OCI-LY3 (cell line): ENCODE data around the gene DIPK2A.

Source experiments
- H2AFZ ChIP-seq: fragments of 200-600, 300-600 bp; shearing (Covaris generic); 2 replicates; pipeline ENCODE4 v1.6.0; 2014; ENCODE audit warnings: antibody characterized with exemption, low read depth, low read length
- H3K27ac ChIP-seq: fragments of 200-600, 300-600 bp; sonication (generic); 2 replicates; pipeline ENCODE4 v1.5.1; 2014; ENCODE audit warnings: mild to moderate bottlenecking, low read length, moderate library complexity, mixed read lengths
- H3K27me3 ChIP-seq: fragments of 200-600, 300-600 bp; sonication (generic); 2 replicates; pipeline ENCODE4 v1.6.1; 2014; ENCODE audit warnings: low read depth, low read length, mixed read lengths
- H3K36me3 ChIP-seq: fragments of 200-600, 300-600 bp; sonication (generic); replicated peaks from 2 replicates; pipeline ENCODE3; 2014; ENCODE audit warnings: low read depth, low read length, mixed read lengths
- H3K4me1 ChIP-seq: fragments of 300-600, 200-600 bp; sonication (generic); 2 replicates; pipeline ENCODE4 v1.6.1; 2014; ENCODE audit warnings: low read length, mixed read lengths
- H3K4me2 ChIP-seq: fragments of 200-600, 300-600 bp; sonication (generic); 2 replicates; pipeline ENCODE4 v1.6.1; 2014; ENCODE audit warnings: low read length, mixed read lengths
- H3K4me3 ChIP-seq: fragments of 300-600, 200-600 bp; sonication (generic); 2 replicates; pipeline ENCODE4 v1.5.1; 2014; ENCODE audit warnings: antibody characterized with exemption, mild to moderate bottlenecking, low read length, moderate library complexity
- H3K79me2 ChIP-seq: fragments of 300-600, 200-600 bp; shearing (Covaris generic); 2 replicates; pipeline ENCODE4 v1.6.1; 2014; ENCODE audit warnings: mild to moderate bottlenecking, low read length, mixed read lengths
- H3K9ac ChIP-seq: fragments of 300-600, 200-600 bp; shearing (Covaris generic); 2 replicates; pipeline ENCODE4 v1.6.0; 2014; ENCODE audit warnings: mild to moderate bottlenecking, low read length, moderate library complexity
- H3K9me3 ChIP-seq: fragments of 200-600, 300-600 bp; shearing (Covaris generic); 2 replicates; pipeline ENCODE4 v1.6.1; 2014; ENCODE audit warnings: low read length, mixed read lengths; ENCODE audit not compliant: insufficient read depth
- H4K20me1 ChIP-seq: fragments of 200-600, 300-600 bp; sonication (generic); 2 replicates; pipeline ENCODE4 v1.6.1; 2016; ENCODE audit warnings: low read length, mixed read lengths; ENCODE audit not compliant: insufficient read depth
- EZH2phosphoT487 ChIP-seq: fragments of 200-600 bp; shearing (Covaris generic); IDR thresholded peaks from 2 replicates; pipeline ENCODE4 v1.6.1; 2018; ENCODE audit warnings: antibody characterized with exemption, mixed run types, low read depth
- TF ChIP-seq, protein P1 (sequence below): fragments of 200-600, 300-600 bp; sonication (generic); IDR thresholded peaks from 2 replicates; pipeline ENCODE4 v1.5.1; 2014; ENCODE audit warnings: antibody characterized with exemption, low read length, low read depth

The DIPK2A gene

DNA sequence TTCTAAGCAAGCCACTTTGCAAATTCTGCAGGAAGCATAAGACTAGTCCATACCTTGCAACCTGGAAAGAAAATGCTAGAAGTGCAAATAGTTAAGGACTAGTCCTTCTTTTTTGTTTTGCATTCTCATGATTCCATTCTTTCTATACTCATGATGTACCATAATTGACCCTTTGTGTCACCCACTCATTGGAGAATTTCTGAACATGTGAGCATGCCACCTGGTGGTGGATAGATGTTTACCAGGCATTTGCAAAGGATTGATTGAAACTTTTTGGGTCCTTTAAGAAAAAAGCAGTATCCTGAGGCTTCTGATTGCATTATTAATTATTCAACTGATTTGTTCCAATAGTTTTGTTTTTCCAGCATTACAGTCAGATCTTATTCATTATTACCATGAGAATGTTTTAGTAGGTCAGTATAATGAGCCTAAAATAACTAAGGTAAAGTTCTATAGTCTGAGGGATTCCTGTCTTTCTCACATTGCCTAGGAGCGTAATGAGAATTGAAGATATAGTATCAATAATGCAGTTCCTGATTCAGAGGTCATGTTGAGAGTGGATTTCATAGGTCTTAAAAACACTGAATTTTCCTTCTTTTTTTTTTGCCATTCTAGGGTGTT lies 20.2 kb upstream of the DIPK2A start:
- Histone ChIP-seq H3K9ac (no peak overlapping the region), H3K4me2 (no peak overlapping the region), H4K20me1 (no peaks in the 10 kb centered on the region), H3K36me3 (no peaks in the 10 kb centered on the region), H3K27me3 (no peaks in the 10 kb centered on the region), H2AFZ (no peak overlapping the region), H3K4me1 (no peaks in the 10 kb centered on the region), H3K9me3 (no peaks in the 10 kb centered on the region), H3K79me2 (no peaks in the 10 kb centered on the region), H3K4me3 (no peak overlapping the region), H3K27ac (no peak overlapping the region)
- TF ChIP-seq EZH2phosphoT487 = no peak
- TF ChIP-seq, protein P1, sequence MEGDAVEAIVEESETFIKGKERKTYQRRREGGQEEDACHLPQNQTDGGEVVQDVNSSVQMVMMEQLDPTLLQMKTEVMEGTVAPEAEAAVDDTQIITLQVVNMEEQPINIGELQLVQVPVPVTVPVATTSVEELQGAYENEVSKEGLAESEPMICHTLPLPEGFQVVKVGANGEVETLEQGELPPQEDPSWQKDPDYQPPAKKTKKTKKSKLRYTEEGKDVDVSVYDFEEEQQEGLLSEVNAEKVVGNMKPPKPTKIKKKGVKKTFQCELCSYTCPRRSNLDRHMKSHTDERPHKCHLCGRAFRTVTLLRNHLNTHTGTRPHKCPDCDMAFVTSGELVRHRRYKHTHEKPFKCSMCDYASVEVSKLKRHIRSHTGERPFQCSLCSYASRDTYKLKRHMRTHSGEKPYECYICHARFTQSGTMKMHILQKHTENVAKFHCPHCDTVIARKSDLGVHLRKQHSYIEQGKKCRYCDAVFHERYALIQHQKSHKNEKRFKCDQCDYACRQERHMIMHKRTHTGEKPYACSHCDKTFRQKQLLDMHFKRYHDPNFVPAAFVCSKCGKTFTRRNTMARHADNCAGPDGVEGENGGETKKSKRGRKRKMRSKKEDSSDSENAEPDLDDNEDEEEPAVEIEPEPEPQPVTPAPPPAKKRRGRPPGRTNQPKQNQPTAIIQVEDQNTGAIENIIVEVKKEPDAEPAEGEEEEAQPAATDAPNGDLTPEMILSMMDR = peak; percentile 89

DNA sequence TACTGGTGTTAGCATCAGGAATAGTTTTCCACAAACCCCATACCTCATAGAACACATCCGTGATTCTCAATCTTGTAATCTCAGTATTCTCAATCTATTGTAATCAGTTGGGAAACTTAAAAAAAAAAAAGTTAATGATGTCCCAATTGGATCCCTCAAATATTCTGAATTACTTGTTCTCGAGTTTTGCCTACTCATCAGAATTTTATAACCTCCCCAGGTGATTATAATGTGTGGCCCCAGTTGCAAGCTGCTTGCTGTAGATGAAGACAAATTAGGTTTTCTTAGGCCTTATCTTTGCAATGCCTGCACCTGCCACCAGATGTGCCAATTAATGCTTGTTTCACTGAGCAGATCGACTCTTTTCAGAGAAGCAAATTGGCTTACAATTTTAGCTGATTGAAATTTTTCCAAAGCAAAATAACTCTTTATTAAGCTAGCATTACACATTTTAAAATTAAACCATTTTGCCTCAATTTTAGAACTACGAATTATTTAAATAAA lies 19.0 kb upstream of the DIPK2A start:
- H3K4me1 ChIP-seq = no peaks in the 10 kb centered on the region
- H3K36me3 ChIP-seq = no peaks in the 10 kb centered on the region
- no peak overlapping the region for H3K4me3 ChIP-seq
- TF ChIP-seq EZH2phosphoT487 = no peak
- TF ChIP-seq, protein P1 = no peak
- H3K27me3 ChIP-seq = no peaks in the 10 kb centered on the region
- no peak overlapping the region for H3K27ac ChIP-seq
- H3K79me2 ChIP-seq = no peaks in the 10 kb centered on the region
- H2AFZ ChIP-seq = no peak overlapping the region
- no peaks in the 10 kb centered on the region for H4K20me1 ChIP-seq
- no peak overlapping the region for H3K9ac ChIP-seq
- H3K9me3 ChIP-seq = no peaks in the 10 kb centered on the region
- H3K4me2 ChIP-seq = no peak overlapping the region

DNA sequence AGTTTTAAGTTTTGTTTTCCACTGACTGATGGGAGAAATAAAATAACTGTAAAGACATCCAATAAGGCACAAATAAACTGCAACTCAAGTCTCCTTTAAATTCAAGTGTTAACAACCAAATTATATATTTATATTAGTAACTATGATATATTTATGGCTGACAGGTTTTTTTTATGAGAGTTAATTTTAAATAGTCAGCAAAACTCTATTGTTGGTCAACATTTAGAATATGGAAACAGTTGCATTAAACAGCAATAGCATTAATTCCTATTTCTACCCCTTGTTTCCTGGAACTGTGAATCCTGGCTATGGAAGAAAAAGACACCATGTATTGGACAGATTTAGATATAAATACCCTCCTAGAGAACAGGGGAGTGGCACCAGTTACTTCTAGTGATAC lies 16.5 kb upstream of the DIPK2A start:
- Histone ChIP-seq H3K36me3 (peaks cover 3% of the 10 kb centered on the region), H3K79me2 (no peaks in the 10 kb centered on the region), H3K9me3 (peaks cover 17% of the 10 kb centered on the region; the same call in 1 of the 2 replicates), H3K4me1 (no peaks in the 10 kb centered on the region), H3K27me3 (no peaks in the 10 kb centered on the region), H4K20me1 (no peaks in the 10 kb centered on the region), H3K27ac (no peak overlapping the region), H3K4me3 (no peak overlapping the region), H3K4me2 (no peak overlapping the region), H3K9ac (no peak overlapping the region), H2AFZ (no peak overlapping the region)
- TF ChIP-seq, protein P1 = no peak
- TF ChIP-seq EZH2phosphoT487 = no peak

GRCh38 chr3:143956838-143957237 lies 14.8 kb upstream of the DIPK2A start:
- H3K9ac ChIP-seq = no peak overlapping the region
- no peak overlapping the region for H3K4me2 ChIP-seq
- H4K20me1 ChIP-seq = no peaks in the 10 kb centered on the region
- H3K79me2 ChIP-seq = no peaks in the 10 kb centered on the region
- no peak overlapping the region for H3K27ac ChIP-seq
- no peaks in the 10 kb centered on the region for H3K27me3 ChIP-seq
- TF ChIP-seq EZH2phosphoT487 = no peak
- TF ChIP-seq, protein P1 = no peak
- no peak overlapping the region for H2AFZ ChIP-seq
- H3K4me3 ChIP-seq = no peak overlapping the region
- peaks cover 17% of the 10 kb centered on the region; the same call in 1 of the 2 replicates for H3K9me3 ChIP-seq
- peaks cover 10% of the 10 kb centered on the region for H3K4me1 ChIP-seq
- H3K36me3 ChIP-seq = peaks cover 3% of the 10 kb centered on the region
